ENCODE data around the gene LMBRD1.

GRCh38 chr6:69791065-69791471 is 5.7 kb downstream of the LMBRD1 start:
- no peak for TF ChIP-seq CTCF (optimal IDR thresholded peaks at IDR 0.05 in 1 of 3, IDR thresholded peaks at IDR 0.05 in 1 of 3, conservative IDR thresholded peaks at IDR 0.05 in 1 of 3; ENCODE audit: extremely low read depth in 1 of 3, insufficient read depth in 2 of 3, low read length in 3 of 3)
- TF ChIP-seq EZH2 (IDR thresholded peaks at IDR 0.05; ENCODE audit: low read length): no peak
